ENCODE measurements around the gene SGCD. TPM values are rescaled to one million over a fixed set of nuclear protein-coding genes. Genes with fewer than 3 reads are reported as not detected.

SGCD gene
- total and polyA plus RNA-seq, 3 donors from 2014 or later = 2.8 to 6.1 (median 5.0) TPM

- no peaks in the 10 kb centered on the region for H3K27me3 ChIP-seq
- H3K4me3 ChIP-seq = no peak overlapping the region
- H3K9me3 ChIP-seq = no peaks in the 10 kb centered on the region
- 93 to 96% methylated on average over 1 of the region's 1 CpG for WGBS, 2 donors
- intact Hi-C loops (cut with DNase I; ENCODE audit: low total_unique reads) = no loop called here
- no peak for TF ChIP-seq CTCF (IDR thresholded peaks at IDR 0.05)
- no peak for TF ChIP-seq POLR2A (IDR thresholded peaks at IDR 0.05)
- H3K36me3 ChIP-seq (ENCODE audit: low read depth, missing control alignments) = no peaks in the 10 kb centered on the region
- H3K4me1 ChIP-seq = no peaks in the 10 kb centered on the region
- no peak overlapping the region for H3K27ac ChIP-seq
- no peak for DNase-seq
Measured at GRCh38 chr5:156699147-156699546, 372.2 kb downstream of the SGCD start.

- Histone ChIP-seq H3K9me3 (no peaks in the 10 kb centered on the region), H3K27me3 (no peaks in the 10 kb centered on the region), H3K4me3 (no peak overlapping the region), H3K4me1 (no peaks in the 10 kb centered on the region), H3K36me3 (ENCODE audit: low read depth, missing control alignments) (no peaks in the 10 kb centered on the region), H3K27ac (no peak overlapping the region)
- WGBS, 2 donors = 90 to 96% methylated on average over 3 of the region's 3 CpGs
- no peak for DNase-seq
- intact Hi-C loops (cut with DNase I; ENCODE audit: low total_unique reads) = no loop called here
- TF ChIP-seq CTCF (IDR thresholded peaks at IDR 0.05) (no peak), POLR2A (IDR thresholded peaks at IDR 0.05) (no peak)
Measured at GRCh38 chr5:156704139-156704538, 377.2 kb downstream of the SGCD start.

GRCh38 chr5:156706631-156707030 lies 379.7 kb downstream of the SGCD start:
- no peak for DNase-seq
- Histone ChIP-seq H3K9me3 (no peaks in the 10 kb centered on the region), H3K27ac (no peak overlapping the region), H3K27me3 (no peaks in the 10 kb centered on the region), H3K4me3 (no peak overlapping the region), H3K36me3 (ENCODE audit: low read depth, missing control alignments) (no peaks in the 10 kb centered on the region), H3K4me1 (no peaks in the 10 kb centered on the region)
- intact Hi-C loops (cut with DNase I; ENCODE audit: low total_unique reads) = no loop called here
- no peak for TF ChIP-seq CTCF (IDR thresholded peaks at IDR 0.05)
- no peak for TF ChIP-seq POLR2A (IDR thresholded peaks at IDR 0.05)

- Histone ChIP-seq H3K27ac (no peak overlapping the region), H3K27me3 (no peaks in the 10 kb centered on the region), H3K4me3 (no peak overlapping the region), H3K9me3 (no peaks in the 10 kb centered on the region), H3K36me3 (ENCODE audit: low read depth, missing control alignments) (no peaks in the 10 kb centered on the region), H3K4me1 (no peaks in the 10 kb centered on the region)
- intact Hi-C loops (cut with DNase I; ENCODE audit: low total_unique reads) = no loop called here
- no peak for DNase-seq
- 77 to 87% methylated on average over 2 of the region's 2 CpGs for WGBS, 2 donors
- TF ChIP-seq CTCF (IDR thresholded peaks at IDR 0.05) (no peak), POLR2A (IDR thresholded peaks at IDR 0.05) (no peak)
Measured at GRCh38 chr5:156707750-156708149, 380.8 kb downstream of the SGCD start.

- 93 to 97% methylated on average over 2 of the region's 2 CpGs for WGBS, 2 donors
- Histone ChIP-seq H3K27ac (no peak overlapping the region), H3K27me3 (no peaks in the 10 kb centered on the region), H3K9me3 (no peaks in the 10 kb centered on the region), H3K36me3 (ENCODE audit: low read depth, missing control alignments) (no peaks in the 10 kb centered on the region), H3K4me1 (no peaks in the 10 kb centered on the region), H3K4me3 (no peak overlapping the region)
- TF ChIP-seq POLR2A (IDR thresholded peaks at IDR 0.05) (no peak), CTCF (IDR thresholded peaks at IDR 0.05) (no peak)
- DNase-seq = no peak
- intact Hi-C loops (cut with DNase I; ENCODE audit: low total_unique reads) = no loop called here
Measured at GRCh38 chr5:156715287-156715686, 388.3 kb downstream of the SGCD start.
